Thyroid gland (tissue), 4 donors: ENCODE results near the gene C20orf144.

Experiments used
- CTCF ChIP-seq, 6 experiments: fragments of 200-600 bp in 3 of 6; fragments of 450-650 bp in 3 of 6; sonication (generic) in 3 of 6; IDR thresholded peaks; one replicate each; pipeline ENCODE4 v1.5.1; 2016 to 2019; ENCODE audit warnings: antibody characterized with exemption in 6 of 6, mild to moderate bottlenecking in 2 of 6, inconsistent platforms in 1 of 6, moderate library complexity in 1 of 6
- POLR2A ChIP-seq, 2 donors: fragments of 450-650 bp; IDR thresholded peaks; one replicate each; pipeline ENCODE4 v1.6.1; 2017; ENCODE audit warnings: antibody characterized with exemption in 2 of 2, mild to moderate bottlenecking in 2 of 2, moderate library complexity in 1 of 2

GRCh38 chr20:33701629-33702450, 39.7 kb downstream of the C20orf144 start:
- no peak for TF ChIP-seq CTCF (IDR thresholded peaks at IDR 0.05)
- no peak for TF ChIP-seq POLR2A (IDR thresholded peaks at IDR 0.05)
